GM19372 (cell line): ENCODE data around the gene IGFN1.
"Not testable (repeated sequence)": the region's sequence is repeated elsewhere in the genome, so short reads cannot be mapped to it uniquely, and the experiment has no call there.

Experiments used
- ATAC-seq: cut with Tn5 transposase; IDR thresholded peaks from one replicate; pipeline ENCODE4 v1.9.1; 2021; ENCODE audit warnings: mild to moderate bottlenecking, low read depth, moderate library complexity; ENCODE audit not compliant: unreplicated experiment

The IGFN1 gene

DNA sequence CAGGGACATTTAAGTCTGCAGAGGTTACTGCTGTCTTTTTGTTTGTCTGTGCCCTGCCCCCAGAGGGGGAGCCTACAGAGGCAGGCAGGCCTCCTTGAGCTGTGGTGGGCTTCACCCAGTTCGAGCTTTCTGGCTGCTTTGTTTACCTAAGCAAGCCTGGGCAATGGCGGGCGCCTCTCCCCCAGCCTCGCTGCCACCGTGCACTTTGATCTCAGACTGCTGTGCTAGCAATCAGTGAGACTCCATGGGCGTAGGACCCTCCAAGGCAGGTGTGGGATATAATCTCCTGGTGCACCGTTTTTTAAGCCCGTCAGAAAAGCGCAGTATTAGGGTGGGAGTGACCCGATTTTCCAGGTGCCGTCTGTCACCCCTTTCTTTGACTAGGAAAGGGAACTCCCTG lies 49.0 kb downstream of the IGFN1 start:
- ATAC-seq: not testable (repeated sequence)

DNA sequence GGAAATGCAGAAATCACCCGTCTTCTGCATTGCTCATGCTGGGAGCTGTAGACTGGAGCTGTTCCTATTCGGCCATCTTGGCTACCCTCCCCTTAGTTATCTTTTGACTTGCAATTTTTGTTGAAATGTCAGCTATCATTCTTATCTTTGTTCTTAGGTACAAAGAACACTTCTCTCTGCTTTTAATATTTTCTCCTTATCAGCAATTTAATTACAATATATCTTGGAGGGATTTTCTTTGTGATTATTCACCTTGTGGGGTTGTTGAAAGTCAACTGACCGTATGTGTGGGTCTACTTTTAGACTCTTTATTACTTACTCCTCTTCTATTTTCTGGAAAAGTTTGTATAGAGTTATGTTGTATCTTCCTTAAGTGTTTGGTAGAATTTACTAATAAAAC lies 49.5 kb downstream of the IGFN1 start:
- ATAC-seq: no peak

DNA sequence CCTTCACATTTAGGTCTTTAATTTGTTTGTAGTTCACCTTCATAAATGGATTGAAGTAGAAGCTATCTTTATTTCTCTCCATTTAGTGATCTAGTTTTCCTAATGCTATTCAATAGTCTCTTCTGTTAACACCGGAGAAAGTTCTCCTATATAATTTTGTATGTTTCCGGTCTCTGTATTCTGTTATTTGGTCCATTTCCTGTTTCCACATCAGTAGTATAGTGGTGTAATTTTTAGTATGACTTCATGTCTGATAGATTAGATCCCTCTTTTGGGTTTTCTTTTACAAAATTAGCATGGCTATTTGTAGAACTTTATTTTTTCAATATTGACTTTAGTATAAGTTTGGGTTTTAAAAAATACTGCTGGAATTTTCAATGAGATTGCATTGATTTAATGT lies 51.1 kb downstream of the IGFN1 start:
- ATAC-seq: no peak

GRCh38 chr1:201245082-201245481 lies 54.5 kb downstream of the IGFN1 start:
- no peak for ATAC-seq

DNA sequence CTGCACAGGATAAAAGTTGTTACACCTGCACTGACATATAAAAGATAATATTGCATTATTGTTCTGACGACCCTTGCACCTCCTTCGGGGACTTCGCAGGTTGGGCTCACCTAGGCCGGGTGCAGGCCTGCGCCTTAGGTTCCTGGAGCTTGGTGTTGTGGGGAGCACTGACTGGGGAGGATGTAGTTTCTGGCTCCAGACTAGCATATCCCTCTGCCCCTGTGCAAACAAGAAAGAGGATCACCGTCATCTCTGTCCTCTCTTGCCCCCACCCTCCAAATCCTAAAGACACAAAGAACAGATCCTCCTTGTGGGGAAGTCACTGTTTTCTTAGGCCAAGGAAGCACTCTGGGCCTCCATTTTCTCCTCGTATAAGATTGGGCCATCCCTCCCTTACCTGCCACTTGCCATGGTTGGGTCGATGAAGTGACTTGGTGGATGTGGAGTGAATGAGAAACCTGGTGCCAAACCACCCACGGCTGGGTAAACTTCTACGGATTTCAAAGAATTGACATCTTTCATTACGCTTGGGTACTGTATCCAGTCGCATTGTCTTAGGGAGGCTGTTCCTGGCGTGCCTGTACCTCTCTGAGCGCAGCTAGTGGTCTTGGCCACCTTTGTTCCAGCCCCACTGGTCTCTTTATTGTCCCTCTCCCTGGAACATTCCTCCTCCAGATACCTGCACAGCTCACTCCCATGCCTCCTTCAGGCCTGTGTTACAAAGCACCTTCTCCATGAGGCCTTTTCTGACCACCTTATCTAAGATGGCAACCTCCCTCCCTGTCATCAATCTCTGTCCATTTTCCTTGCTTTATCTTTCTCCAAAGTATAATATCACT lies 58.3 kb downstream of the IGFN1 start:
- no peak for ATAC-seq

GRCh38 chr1:201250326-201251011 lies 59.8 kb downstream of the IGFN1 start:
- ATAC-seq: no peak

DNA sequence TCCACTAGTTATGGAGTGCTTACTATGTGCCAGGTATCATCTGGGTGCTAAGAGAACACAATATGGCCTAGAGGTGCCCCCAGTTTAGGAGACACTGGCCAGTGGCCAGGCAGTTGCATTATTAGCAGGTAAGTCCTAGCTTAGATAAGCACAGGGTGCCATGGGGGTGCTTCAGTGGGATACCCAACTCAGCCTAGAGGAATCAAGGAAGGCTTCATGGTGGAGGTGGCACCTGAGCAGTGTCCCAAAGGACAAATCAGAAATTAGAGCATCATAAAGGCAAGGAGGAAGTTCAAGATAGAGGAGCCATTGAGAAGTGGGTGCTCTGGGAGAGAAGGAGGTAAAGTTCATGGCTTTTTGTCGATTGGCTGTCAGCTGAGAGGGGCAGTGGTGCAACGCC lies 60.8 kb downstream of the IGFN1 start:
- no peak for ATAC-seq

GRCh38 chr1:201251851-201252430 lies 61.3 kb downstream of the IGFN1 start:
- ATAC-seq: no peak

DNA sequence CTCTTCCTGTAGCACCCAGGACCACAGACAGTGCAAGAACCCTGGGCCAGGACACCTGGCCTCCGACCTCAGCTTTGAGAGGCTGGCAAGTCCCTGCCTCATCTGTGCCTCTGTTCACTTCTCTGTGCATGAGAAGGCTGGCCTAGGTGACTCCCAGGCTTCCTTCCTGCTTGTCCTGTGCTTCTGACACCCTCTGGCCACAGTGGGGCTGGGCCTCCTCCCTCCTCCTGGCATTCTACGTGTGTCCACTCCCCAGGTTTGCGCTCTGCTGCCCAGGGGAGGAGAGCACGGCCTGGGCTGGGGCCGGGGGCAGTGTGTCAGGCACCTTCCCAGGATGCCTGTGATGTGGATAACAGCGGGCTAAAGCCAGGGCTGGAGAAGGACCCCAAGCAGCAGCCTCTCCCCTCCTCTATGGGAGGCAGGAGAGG lies 62.3 kb downstream of the IGFN1 start:
- ATAC-seq: no peak

DNA sequence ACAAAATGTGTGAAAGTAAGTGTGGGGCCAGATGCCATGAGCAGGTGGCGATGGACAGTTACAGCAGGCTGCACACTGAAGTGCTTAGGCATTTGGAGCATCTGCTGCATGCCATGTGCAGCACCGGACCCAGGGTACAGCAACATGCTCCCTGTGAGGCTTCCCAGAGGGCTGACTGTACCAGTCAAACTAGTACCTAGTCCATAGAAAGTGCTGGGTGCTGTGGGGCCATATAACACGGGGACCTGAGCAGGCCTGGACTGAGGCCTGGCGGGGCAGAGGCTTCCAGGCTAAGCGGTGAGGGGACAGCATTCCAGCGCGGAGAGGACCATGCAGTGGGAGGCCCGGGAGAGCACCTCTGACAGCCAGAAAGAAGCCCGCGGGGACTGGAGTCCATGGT lies 62.8 kb downstream of the IGFN1 start:
- no peak for ATAC-seq

- ATAC-seq: no peak
Measured at GRCh38 chr1:201253906-201254624, 63.4 kb downstream of the IGFN1 start.

GRCh38 chr1:201254625-201255478 lies 64.2 kb downstream of the IGFN1 start:
- ATAC-seq: no peak

- ATAC-seq: no peak
Measured at GRCh38 chr1:201255479-201256362, 65.1 kb downstream of the IGFN1 start.

- ATAC-seq: not testable (repeated sequence)
Measured at GRCh38 chr1:201258132-201258531, 67.5 kb downstream of the IGFN1 start.

DNA sequence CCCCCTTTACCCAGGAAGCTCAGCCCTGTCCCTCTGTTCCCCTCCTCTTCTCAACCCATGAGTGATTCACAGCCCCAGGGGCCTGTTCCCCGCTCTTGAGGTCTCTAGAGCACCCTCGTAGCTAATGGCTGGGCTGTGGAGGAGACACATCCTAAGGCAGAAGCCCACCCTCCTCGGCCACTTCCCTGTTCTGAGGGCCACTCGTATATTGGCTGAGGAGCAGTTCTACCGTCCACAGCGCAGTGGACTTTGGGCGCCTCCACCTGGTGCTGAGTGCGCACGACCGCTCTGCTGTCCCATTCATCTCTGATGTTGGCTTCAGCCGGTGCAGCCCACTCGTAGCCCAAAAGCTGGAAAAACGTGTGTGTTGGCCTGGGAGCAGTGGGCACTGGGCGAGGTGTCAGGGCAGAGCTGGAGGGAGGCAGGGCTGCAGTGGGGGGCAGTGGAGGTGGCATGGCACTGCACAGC lies 68.2 kb downstream of the IGFN1 start:
- no peak for ATAC-seq

GRCh38 chr1:201259476-201260235 lies 69.0 kb downstream of the IGFN1 start:
- ATAC-seq: no peak

- ATAC-seq: no peak
Measured at GRCh38 chr1:201260236-201260590, 69.6 kb downstream of the IGFN1 start.

GRCh38 chr1:201260648-201261311 lies 70.2 kb downstream of the IGFN1 start:
- no peak for ATAC-seq
